H1 (cell line): ENCODE results near the gene POLR3E. TPM values are rescaled to one million over a fixed set of nuclear protein-coding genes. Genes with fewer than 3 reads are reported as not detected.

Experiments used
- CTCF ChIA-PET: fragments of 300-600 bp; sonication (Branson Sonifier 250); formaldehyde crosslinking; loops from one replicate; lab custom pipeline; 2021; ENCODE audit not compliant: partially characterized antibody; lab: Charles Lee
- POLR2A ChIA-PET: fragments of 300-600 bp; sonication (Branson Sonifier 250); formaldehyde crosslinking; loops from one replicate; lab custom pipeline; 2021; ENCODE audit warnings: inconsistent platforms; ENCODE audit not compliant: partially characterized antibody; lab: Charles Lee
- DNase-seq, 2 experiments: peaks; one replicate each; pipeline versions ENCODE4 v3.0.0 to v3.0.0-alpha.2; 2010 to 2022; ENCODE audit warnings: low spot score in 2 of 2, low read depth in 1 of 2, mixed read lengths in 1 of 2
- FAIRE-seq: peaks from 2 replicates; lab custom pipeline; 2011; peaks lifted over from hg19 to GRCh38; lab: Jason Lieb, UNC
- H2AFZ ChIP-seq: 2 replicates; pipeline ENCODE4 v1.8.1; 2012; ENCODE audit warnings: low read length, inconsistent platforms
- H2AK5ac ChIP-seq: 2 replicates; pipeline ENCODE4 v1.6.1; 2013; ENCODE audit warnings: low read depth, low read length
- H2BK120ac ChIP-seq: replicated peaks from 2 replicates; pipeline ENCODE3; 2013; ENCODE audit warnings: low read depth, low read length, inconsistent platforms
- H2BK12ac ChIP-seq: 2 replicates; pipeline ENCODE4 v1.6.1; 2013; ENCODE audit warnings: low read depth, low read length
- H2BK15ac ChIP-seq: 2 replicates; pipeline ENCODE4 v1.6.1; 2013; ENCODE audit warnings: low read length
- H2BK20ac ChIP-seq: 2 replicates; pipeline ENCODE4 v1.6.1; 2013; ENCODE audit warnings: low read length
- H2BK5ac ChIP-seq: 2 replicates; pipeline ENCODE4 v1.6.1; 2013; ENCODE audit warnings: low read depth, low read length
- H3K14ac ChIP-seq: 2 replicates; pipeline ENCODE4 v1.6.1; 2013; ENCODE audit warnings: inconsistent platforms; ENCODE audit not compliant: insufficient read length
- H3K18ac ChIP-seq: 2 replicates; pipeline ENCODE4 v1.6.1; 2013; ENCODE audit warnings: low read length; ENCODE audit errors: extremely low read depth
- H3K23ac ChIP-seq: 2 replicates; pipeline ENCODE4 v1.6.1; 2013; ENCODE audit warnings: inconsistent platforms; ENCODE audit not compliant: insufficient read length
- H3K23me2 ChIP-seq: 2 replicates; pipeline ENCODE4 v1.6.1; 2013; ENCODE audit warnings: low read depth, low read length
- H3K27ac ChIP-seq: 2 replicates; pipeline ENCODE4 v1.6.1; 2011; ENCODE audit warnings: low read depth, low read length, inconsistent platforms
- H3K27me3 ChIP-seq, 4 experiments: replicated peaks in 1 of 4; 1 replicate in 1 of 4; 2 replicates in 3 of 4; pipeline versions ENCODE4 v1.6.1 to v1.8.1; 2011 to 2013; ENCODE audit warnings: low read length in 3 of 4, mild to moderate bottlenecking in 3 of 4, inconsistent platforms in 2 of 4, mixed read lengths in 2 of 4, moderate library complexity in 1 of 4; ENCODE audit not compliant: control insufficient read depth in 3 of 4, insufficient read depth in 3 of 4; ENCODE audit errors: extremely low read depth in 1 of 4
- H3K36me3 ChIP-seq, 4 experiments: 2 replicates each; pipeline versions ENCODE4 v1.6.1 to v1.8.1; 2011 to 2013; ENCODE audit warnings: mild to moderate bottlenecking in 4 of 4, low read length in 3 of 4, moderate library complexity in 2 of 4, control low read depth in 1 of 4, inconsistent platforms in 1 of 4; ENCODE audit not compliant: insufficient read depth in 4 of 4, control insufficient read depth in 2 of 4
- H3K4ac ChIP-seq: replicated peaks from 2 replicates; pipeline ENCODE3; 2013; ENCODE audit warnings: low read length, low read depth, mixed read lengths, inconsistent platforms; ENCODE audit not compliant: insufficient read length
- H3K4me1 ChIP-seq, 4 experiments: replicated peaks in 1 of 4; 1 replicate in 1 of 4; 2 replicates in 3 of 4; pipeline versions ENCODE4 v1.6.1 to v1.8.1; 2011 to 2013; ENCODE audit warnings: low read length in 3 of 4, inconsistent platforms in 2 of 4, mixed read lengths in 1 of 4; ENCODE audit not compliant: insufficient read depth in 4 of 4, control insufficient read depth in 3 of 4
- H3K4me2 ChIP-seq, 2 experiments: 2 replicates each; pipeline versions ENCODE4 v1.6.1 to v1.8.1; 2011 to 2013; ENCODE audit warnings: low read depth in 2 of 2, low read length in 2 of 2, control low read depth in 1 of 2, inconsistent platforms in 1 of 2, mild to moderate bottlenecking in 1 of 2; ENCODE audit not compliant: insufficient read depth in 1 of 2
- H3K4me3 ChIP-seq, 4 experiments: fragments of 200-600, 300-600 bp in 1 of 4; sonication (generic), shearing (Covaris generic), sonication (Bioruptor Twin) in 1 of 4; 2 replicates each; pipeline versions ENCODE4 v1.5.1 to v1.8.1; 2011 to 2016; ENCODE audit warnings: low read length in 4 of 4, low read depth in 3 of 4, control low read depth in 2 of 4, inconsistent platforms in 2 of 4, mild to moderate bottlenecking in 2 of 4, mixed read lengths in 1 of 4, moderate library complexity in 1 of 4; ENCODE audit not compliant: insufficient read depth in 2 of 4; ENCODE audit errors: extremely low read depth in 1 of 4
- H3K56ac ChIP-seq: replicated peaks from 2 replicates; pipeline ENCODE3; 2013; ENCODE audit warnings: low read depth, mild to moderate bottlenecking, mixed read lengths, low read length, inconsistent platforms; ENCODE audit not compliant: insufficient read length
- H3K79me1 ChIP-seq: 2 replicates; pipeline ENCODE4 v1.6.1; 2013; ENCODE audit warnings: low read depth, low read length, control low read depth
- H3K79me2 ChIP-seq, 2 experiments: 2 replicates each; pipeline versions ENCODE4 v1.6.1 to v1.8.1; 2012 to 2013; ENCODE audit warnings: low read length in 2 of 2, mild to moderate bottlenecking in 2 of 2, inconsistent platforms in 1 of 2; ENCODE audit not compliant: insufficient read depth in 2 of 2, control insufficient read depth in 1 of 2
- H3K9ac ChIP-seq, 4 experiments: replicated peaks in 1 of 4; 1 replicate in 1 of 4; 2 replicates in 3 of 4; pipeline versions ENCODE4 v1.6.1 to v1.8.1; 2011 to 2013; ENCODE audit warnings: low read depth in 3 of 4, low read length in 3 of 4, control low read depth in 2 of 4, mild to moderate bottlenecking in 2 of 4, moderate library complexity in 2 of 4, inconsistent platforms in 1 of 4; ENCODE audit errors: extremely low read depth in 1 of 4
- H3K9me3 ChIP-seq, 2 experiments: 2 replicates each; pipeline versions ENCODE4 v1.6.1 to v1.8.1; 2012 to 2013; ENCODE audit warnings: mild to moderate bottlenecking in 2 of 2, moderate library complexity in 2 of 2, control low read depth in 1 of 2, inconsistent platforms in 1 of 2, low read depth in 1 of 2, low read length in 1 of 2, mixed read lengths in 1 of 2; ENCODE audit not compliant: insufficient read depth in 2 of 2
- H4K20me1 ChIP-seq, 2 experiments: replicated peaks in 1 of 2; 2 replicates each; pipeline versions ENCODE3 to v1.8.1; 2011 to 2013; ENCODE audit warnings: inconsistent platforms in 2 of 2, low read length in 2 of 2, mild to moderate bottlenecking in 1 of 2; ENCODE audit not compliant: insufficient read depth in 2 of 2, control insufficient read depth in 1 of 2
- H4K5ac ChIP-seq: 2 replicates; pipeline ENCODE4 v1.6.1; 2013; ENCODE audit warnings: low read length, low read depth, mixed read lengths, inconsistent platforms; ENCODE audit not compliant: insufficient read length
- H4K8ac ChIP-seq: 2 replicates; pipeline ENCODE4 v1.8.0; 2013; ENCODE audit warnings: mild to moderate bottlenecking, moderate library complexity, low read length, inconsistent platforms; ENCODE audit not compliant: insufficient read depth; ENCODE audit errors: extremely low read depth
- H4K91ac ChIP-seq: replicated peaks from 2 replicates; pipeline ENCODE3; 2013; ENCODE audit warnings: low read length, mixed read lengths, inconsistent platforms; ENCODE audit not compliant: insufficient read length
- ASH2L ChIP-seq: fragments of 200-600, 300-600 bp; sonication (generic); IDR thresholded peaks from one replicate; pipeline ENCODE4 v1.7.1; 2017; ENCODE audit warnings: low read length
- CEBPB ChIP-seq: IDR thresholded peaks from 2 replicates; pipeline ENCODE4 v1.6.1; 2012; ENCODE audit warnings: low read depth, low read length
- RFX5 ChIP-seq: IDR thresholded peaks from 2 replicates; pipeline ENCODE4 v1.6.1; 2011; ENCODE audit warnings: low read depth, low read length, improper control_type of control experiment, borderline replicate concordance
- SP1 ChIP-seq: IDR thresholded peaks from 2 replicates; pipeline ENCODE4 v1.6.1; 2011; ENCODE audit warnings: low read depth, low read length
- WGBS, 2 experiments: shearing (Covaris generic) in 1 of 2; methylation state at CpG; one replicate each; pipeline versions ENCODE4 v1.1.6 to v1.1.7; 2013 to 2015; ENCODE audit warnings: low lambda C conversion rate in 2 of 2, mixed read lengths in 2 of 2, inconsistent platforms in 1 of 2, low coverage in 1 of 2, missing lambda C conversion rate in 1 of 2; ENCODE audit not compliant: insufficient replicate concordance in 2 of 2, insufficient coverage in 1 of 2, insufficient read length in 1 of 2; ENCODE audit errors: extremely low coverage in 1 of 2, missing lambda C conversion rate in 1 of 2; 5-methylcytosine and 5-hydroxymethylcytosine counted together
- polyA plus RNA-seq, 7 experiments: library from polyadenylated mRNA; depleted of rRNA in 3 of 7; stranded (reverse) in 5 of 7; unstranded in 2 of 7; fragments of >200 nt in 5 of 7; fragments of 200-250 nt in 2 of 7; gene quantifications; 1 replicate in 5 of 7; 2 replicates in 1 of 7; 4 replicates in 1 of 7; pipeline versions ENCODE4 v1.2.1 to v1.2.3, GENCODE V29; 2011 to 2013; ENCODE audit warnings: missing spikeins in 2 of 7, mixed read lengths in 2 of 7
- total RNA-seq: library from RNA; stranded (reverse); fragmentation: NEBNext Ultra II Directional; extraction: Animal tissue kit (Norgen Biotek cat#: 25700); gene quantifications from 2 replicates; pipeline ENCODE4 v1.2.1, GENCODE V29; 2021

Gene POLR3E
- total and polyA plus RNA-seq, 2 of the 8 experiments (the other 6 are each of a cell fraction or from before 2014, with no cell fraction given) = 96.5 to 125 TPM

DNA sequence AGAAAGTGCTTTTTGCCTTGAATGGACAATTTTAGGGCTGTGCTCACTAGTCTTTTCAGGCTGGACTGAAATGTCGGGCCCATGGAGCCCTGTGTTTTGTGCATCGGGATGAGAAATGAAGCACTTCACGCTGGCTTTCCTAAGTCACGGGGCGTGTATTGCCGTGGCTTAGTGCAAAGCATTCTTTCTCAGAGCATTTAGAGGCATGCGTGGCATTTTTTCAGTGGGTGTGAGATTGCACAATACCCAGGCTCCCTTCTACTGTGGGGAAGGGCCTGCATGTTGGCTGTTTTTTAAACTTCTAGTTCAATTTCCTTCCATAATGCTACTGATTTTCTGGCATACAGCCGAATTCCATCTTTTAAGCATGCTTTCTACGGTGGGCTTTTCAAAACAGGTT, 12.6 kb upstream of the POLR3E start:
- no peak overlapping the region for H4K8ac ChIP-seq
- H3K79me2 ChIP-seq = no peaks in the 10 kb centered on the region
- no peak overlapping the region for H3K18ac ChIP-seq
- H3K36me3 ChIP-seq = peaks cover 0 to 18% (median 6%) of the 10 kb centered on the region in 4 experiments; a peak in 4 of 8 replicates
- H3K27ac ChIP-seq = no peak overlapping the region
- WGBS, 2 experiments = 95% methylated on average over 9 of the region's 9 CpGs; no CpG with 5 or more reads in 1 of the 2 experiments
- no peak overlapping the region for H4K5ac ChIP-seq
- H2AK5ac ChIP-seq = no peak overlapping the region
- H3K4me2 ChIP-seq = no peak overlapping the region
- no peak overlapping the region for H2BK15ac ChIP-seq
- no peaks in the 10 kb centered on the region for H3K23me2 ChIP-seq
- POLR2A ChIA-PET = no interaction called here
- no peaks in the 10 kb centered on the region; a peak in 1 of 4 replicates for H3K9me3 ChIP-seq
- H3K27me3 ChIP-seq = no peaks in the 10 kb centered on the region
- H3K4me3 ChIP-seq = no peak overlapping the region
- H3K14ac ChIP-seq = no peak overlapping the region
- DNase-seq = no peak
- no peak overlapping the region for H2BK5ac ChIP-seq
- no peak for FAIRE-seq
- H2BK120ac ChIP-seq = no peak overlapping the region
- no peak overlapping the region; a peak in 1 of 7 replicates for H3K9ac ChIP-seq
- CTCF ChIA-PET = interaction anchor here (1.9 kb wide), 1 partner anchor 16 kb away, joined by 8 read pairs; no protein-coding TSS in a partner anchor
- no peak overlapping the region for H3K4ac ChIP-seq
- no peaks in the 10 kb centered on the region for H3K79me1 ChIP-seq
- no peak overlapping the region for H2AFZ ChIP-seq
- no peak overlapping the region for H3K23ac ChIP-seq
- no peak overlapping the region for H3K56ac ChIP-seq
- H3K4me1 ChIP-seq = no peaks in the 10 kb centered on the region; a peak in 3 of 7 replicates
- no peak overlapping the region for H2BK20ac ChIP-seq
- H4K20me1 ChIP-seq = no peaks in the 10 kb centered on the region
- H4K91ac ChIP-seq = no peak overlapping the region
- no peak overlapping the region for H2BK12ac ChIP-seq
- TF ChIP-seq SP1 (no peak), ASH2L (no peak), CEBPB (peak; percentile 81), RFX5 (no peak)
